BJ (cell line): ENCODE measurements around the gene ACP1. TPM values are rescaled to one million over a fixed set of nuclear protein-coding genes. Genes with fewer than 3 reads are reported as not detected.
"Not testable (repeated sequence)": the region's sequence is repeated elsewhere in the genome, so short reads cannot be mapped to it uniquely, and the experiment has no call there.

Experiments
- CTCF ChIA-PET: fragments of 350-600 bp; formaldehyde crosslinking; extraction: SDS; loops from one replicate; lab custom pipeline; 2021; ENCODE audit warnings: antibody characterized with exemption, inconsistent platforms; lab: Yijun Ruan, JAX
- POLR2A ChIA-PET: fragments of 300-600 bp; sonication (Branson Sonifier 250); formaldehyde crosslinking; extraction: SDS; loops from one replicate; lab custom pipeline; 2021; ENCODE audit warnings: antibody characterized with exemption; lab: Charles Lee
- DNase-seq: peaks from one replicate; pipeline ENCODE4 v3.0.0-alpha.2; 2011; ENCODE audit warnings: low read depth
- H3K27me3 ChIP-seq: 2 replicates; pipeline ENCODE4 v1.6.0; 2011; ENCODE audit warnings: low read length; ENCODE audit not compliant: control insufficient read depth, insufficient read depth
- H3K36me3 ChIP-seq: 2 replicates; pipeline ENCODE4 v1.5.1; 2011; ENCODE audit warnings: low read length; ENCODE audit not compliant: control insufficient read depth, insufficient read depth
- H3K4me3 ChIP-seq: 2 replicates; pipeline ENCODE4 v1.5.1; 2011; ENCODE audit warnings: low read depth, mild to moderate bottlenecking, control low read depth, low read length
- CTCF ChIP-seq: IDR thresholded peaks from 2 replicates; pipeline ENCODE4 v1.5.1; 2011; ENCODE audit warnings: low read depth, mild to moderate bottlenecking, control low read depth, inconsistent platforms, low read length, moderate library complexity; ENCODE audit not compliant: insufficient read depth
- polyA plus RNA-seq: library from polyadenylated mRNA; depleted of rRNA; stranded (reverse); fragments of >200 nt; gene quantifications from 2 replicates; pipeline ENCODE4 v1.2.3, GENCODE V29; 2011

The ACP1 gene
- polyA plus RNA-seq, 1 experiment: 135 TPM

GRCh38 chr2:309954-310510, 45.3 kb downstream of the ACP1 start:
- no peak for TF ChIP-seq CTCF
- POLR2A ChIA-PET: no interaction called here
- no peak overlapping the region for H3K4me3 ChIP-seq
- CTCF ChIA-PET: interaction anchor here (1.1 to 1.5 kb wide), 2 partner anchors 20 to 24 kb away, joined by 3 to 4 read pairs; no protein-coding TSS in a partner anchor
- DNase-seq: no peak
- no peaks in the 10 kb centered on the region for H3K36me3 ChIP-seq
- no peaks in the 10 kb centered on the region for H3K27me3 ChIP-seq

GRCh38 chr2:310994-311393, 46.2 kb downstream of the ACP1 start:
- H3K27me3 ChIP-seq: no peaks in the 10 kb centered on the region
- H3K4me3 ChIP-seq: no peak overlapping the region
- CTCF ChIA-PET: interaction anchor here (1.1 kb wide), 1 partner anchor 25 kb away, joined by 3 read pairs; no protein-coding TSS in a partner anchor
- DNase-seq: no peak
- TF ChIP-seq CTCF: no peak
- H3K36me3 ChIP-seq: no peaks in the 10 kb centered on the region
- POLR2A ChIA-PET: no interaction called here

GRCh38 chr2:313991-314390, 49.2 kb downstream of the ACP1 start:
- CTCF ChIA-PET: no interaction called here
- TF ChIP-seq CTCF: no peak
- POLR2A ChIA-PET: no interaction called here

GRCh38 chr2:314561-315336, 50.0 kb downstream of the ACP1 start:
- Histone ChIP-seq H3K27me3 (no peaks in the 10 kb centered on the region), H3K36me3 (no peaks in the 10 kb centered on the region), H3K4me3 (no peak overlapping the region)
- ChIA-PET CTCF (interaction anchor here (0.9 kb wide), 1 partner anchor 24 kb away, joined by 3 read pairs; no protein-coding TSS in a partner anchor), POLR2A (no interaction called here)
- DNase-seq: no peak
- no peak for TF ChIP-seq CTCF

More at GRCh38 chr2:313991-314390, 49.2 kb downstream of the ACP1 start:
- no peaks in the 10 kb centered on the region for H3K27me3 ChIP-seq
- H3K36me3 ChIP-seq: no peaks in the 10 kb centered on the region
- no peak for DNase-seq
- H3K4me3 ChIP-seq: no peak overlapping the region

GRCh38 chr2:315925-316324, 51.2 kb downstream of the ACP1 start:
- H3K4me3 ChIP-seq, H3K36me3 ChIP-seq, DNase-seq, H3K27me3 ChIP-seq, POLR2A ChIA-PET: not testable (repeated sequence)
- CTCF ChIA-PET: interaction anchor here (0.9 kb wide), 1 partner anchor 25 kb away, joined by 3 read pairs; no protein-coding TSS in a partner anchor
